Ectodermal cell (in vitro differentiated cells): ENCODE data around the gene CTBP2.
"Not testable (repeated sequence)": the region's sequence is repeated elsewhere in the genome, so short reads cannot be mapped to it uniquely, and the experiment has no call there.

Source experiments
- H3K27ac ChIP-seq: 2 replicates; pipeline ENCODE4 v1.7.0; 2013; ENCODE audit warnings: mild to moderate bottlenecking, low read depth, low read length; ENCODE audit not compliant: insufficient read depth, poor library complexity, severe bottlenecking
- H3K27me3 ChIP-seq: 2 replicates; pipeline ENCODE4 v1.7.0; 2013; ENCODE audit warnings: mild to moderate bottlenecking, low read length; ENCODE audit not compliant: insufficient read depth, control insufficient read depth, poor library complexity, severe bottlenecking
- H3K36me3 ChIP-seq: one replicate; pipeline ENCODE4 v1.7.0; 2013; ENCODE audit warnings: low read length; ENCODE audit not compliant: control insufficient read depth, insufficient read depth
- H3K4me1 ChIP-seq: one replicate; pipeline ENCODE4 v1.7.0; 2013; ENCODE audit warnings: low read length; ENCODE audit not compliant: control insufficient read depth, insufficient read depth
- H3K4me3 ChIP-seq: 2 replicates; pipeline ENCODE4 v1.7.0; 2013; ENCODE audit warnings: low read depth, low read length, control low read depth; ENCODE audit not compliant: insufficient read depth
- H3K9me3 ChIP-seq: 2 replicates; pipeline ENCODE4 v1.7.0; 2013; ENCODE audit warnings: mild to moderate bottlenecking, low read length, moderate library complexity; ENCODE audit not compliant: control insufficient read depth
- WGBS, 2 experiments: methylation state at CpG; one replicate each; pipeline ENCODE4 v1.1.7; 2013; ENCODE audit warnings: missing lambda C conversion rate in 2 of 2; 5-methylcytosine and 5-hydroxymethylcytosine counted together

CTBP2 gene

GRCh38 chr10:124991835-124992234, 168.5 kb downstream of the CTBP2 start:
- H3K4me1 ChIP-seq: no peaks in the 10 kb centered on the region

GRCh38 chr10:124990671-124991625, 169.4 kb downstream of the CTBP2 start:
- no peak overlapping the region for H3K27ac ChIP-seq
- H3K4me1 ChIP-seq: no peaks in the 10 kb centered on the region
- H3K36me3 ChIP-seq: peaks cover 46% of the 10 kb centered on the region
- no peak overlapping the region for H3K4me3 ChIP-seq
- H3K9me3 ChIP-seq: no peaks in the 10 kb centered on the region
- 91 to 94% methylated on average over 14 of the region's 14 CpGs for WGBS, 2 experiments
- no peaks in the 10 kb centered on the region for H3K27me3 ChIP-seq

More at GRCh38 chr10:124991835-124992234, 168.5 kb downstream of the CTBP2 start:
- peaks cover 54% of the 10 kb centered on the region for H3K36me3 ChIP-seq
- 99 to 100% methylated on average over 1 to 4 of the region's 4 CpGs for WGBS, 2 experiments
- no peaks in the 10 kb centered on the region for H3K9me3 ChIP-seq
- no peak overlapping the region for H3K27ac ChIP-seq
- no peak overlapping the region for H3K4me3 ChIP-seq
- H3K27me3 ChIP-seq: no peaks in the 10 kb centered on the region

DNA sequence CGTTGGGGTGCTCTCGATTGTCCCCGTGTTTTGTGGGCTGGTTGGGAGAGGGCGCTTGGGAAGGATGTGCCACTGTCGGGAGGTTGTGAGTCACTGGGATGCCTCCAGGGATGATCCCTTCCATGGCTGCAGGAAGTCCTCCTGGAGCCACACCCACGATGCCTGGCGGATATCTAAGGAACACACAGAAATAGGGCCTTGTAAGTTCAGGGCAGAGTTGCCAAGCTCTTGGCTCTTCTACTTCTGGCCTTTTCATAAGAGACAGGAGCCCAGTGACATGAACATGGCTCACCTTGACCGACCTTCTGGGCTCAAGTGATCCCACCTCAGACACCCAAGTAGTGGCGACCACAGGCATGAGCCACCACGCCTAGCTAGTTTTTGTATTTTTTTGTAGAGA, 170.8 kb downstream of the CTBP2 start:
- no peak overlapping the region for H3K4me3 ChIP-seq
- H3K27me3 ChIP-seq: no peaks in the 10 kb centered on the region
- no peaks in the 10 kb centered on the region for H3K4me1 ChIP-seq
- peaks cover 44% of the 10 kb centered on the region for H3K36me3 ChIP-seq
- H3K9me3 ChIP-seq: no peaks in the 10 kb centered on the region
- no peak overlapping the region for H3K27ac ChIP-seq
- whole genome bisulfite sequencing, 2 experiments: 95 to 96% methylated on average over 10 of the region's 10 CpGs

GRCh38 chr10:124988753-124989152, 171.6 kb downstream of the CTBP2 start:
- not testable (repeated sequence) for H3K4me3 ChIP-seq, H3K9me3 ChIP-seq, H3K4me1 ChIP-seq, H3K27me3 ChIP-seq, H3K27ac ChIP-seq
- H3K36me3 ChIP-seq: peaks cover 39% of the 10 kb centered on the region
- 95 to 97% methylated on average over 4 of the region's 4 CpGs for WGBS, 2 experiments

GRCh38 chr10:124987788-124988187, 172.6 kb downstream of the CTBP2 start:
- Histone ChIP-seq H3K27me3 (no peaks in the 10 kb centered on the region), H3K36me3 (peaks cover 31% of the 10 kb centered on the region), H3K4me1 (no peaks in the 10 kb centered on the region), H3K27ac (no peak overlapping the region), H3K9me3 (no peaks in the 10 kb centered on the region), H3K4me3 (no peak overlapping the region)
- 90 to 100% methylated on average over 1 of the region's 1 CpG for WGBS, 2 experiments

- 89 to 98% methylated on average over 3 to 4 of the region's 5 CpGs for WGBS, 2 experiments
- Histone ChIP-seq H3K27me3 (no peaks in the 10 kb centered on the region), H3K36me3 (peaks cover 12% of the 10 kb centered on the region), H3K4me1 (no peaks in the 10 kb centered on the region), H3K27ac (no peak overlapping the region), H3K9me3 (no peaks in the 10 kb centered on the region), H3K4me3 (no peak overlapping the region)
These were observed 175.2 kb downstream of the CTBP2 start for GRCh38 chr10:124985162-124985561.

DNA sequence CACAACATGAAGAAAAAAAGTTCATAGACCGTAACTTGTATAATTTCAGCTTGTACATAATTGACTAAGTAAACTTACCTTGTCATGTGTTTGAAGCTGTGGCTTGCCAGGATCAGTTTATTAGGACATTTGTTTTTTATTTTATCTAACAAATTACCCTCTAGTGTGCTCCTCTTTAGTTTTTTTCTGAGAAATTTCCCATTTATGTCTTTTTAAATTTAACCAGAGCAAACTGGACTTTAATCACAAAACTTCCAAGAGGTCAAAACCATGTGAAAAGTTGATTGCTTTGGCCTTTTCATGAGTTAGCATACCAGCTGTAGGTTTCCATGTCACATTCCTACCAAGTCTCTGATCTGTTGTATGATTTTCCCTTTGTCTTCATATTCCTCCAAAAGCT, 176.0 kb downstream of the CTBP2 start:
- Histone ChIP-seq H3K9me3 (no peaks in the 10 kb centered on the region), H3K27me3 (no peaks in the 10 kb centered on the region), H3K4me1 (no peaks in the 10 kb centered on the region), H3K36me3 (peaks cover 12% of the 10 kb centered on the region), H3K4me3 (no peak overlapping the region), H3K27ac (no peak overlapping the region)
- WGBS, 2 experiments: no CpG with 5 or more reads among the region's 1 CpG

DNA sequence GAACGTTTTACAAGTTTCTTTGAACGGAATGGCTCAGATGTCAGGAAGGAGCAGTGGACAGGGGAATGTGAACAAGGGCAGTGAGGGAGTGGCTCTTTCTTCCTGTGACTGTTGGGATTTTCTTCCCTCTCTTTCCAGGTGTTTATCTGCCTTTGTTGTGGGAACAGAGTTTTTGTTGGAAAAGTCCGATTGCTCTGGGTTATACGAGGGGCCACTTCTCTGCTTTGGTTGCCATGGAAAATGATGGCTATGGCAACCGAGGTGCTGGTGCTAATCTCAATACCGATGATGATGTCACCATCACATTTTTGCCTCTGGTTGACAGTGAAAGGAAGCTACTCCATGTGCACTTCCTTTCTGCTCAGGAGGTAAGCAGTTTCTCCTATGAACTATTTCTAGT, 177.0 kb downstream of the CTBP2 start:
- no peaks in the 10 kb centered on the region for H3K27me3 ChIP-seq
- H3K9me3 ChIP-seq: no peaks in the 10 kb centered on the region
- 87 to 92% methylated on average over 6 of the region's 6 CpGs for whole genome bisulfite sequencing, 2 experiments
- no peak overlapping the region for H3K4me3 ChIP-seq
- H3K4me1 ChIP-seq: no peaks in the 10 kb centered on the region
- H3K27ac ChIP-seq: no peak overlapping the region
- H3K36me3 ChIP-seq: peaks cover 12% of the 10 kb centered on the region

- 85 to 93% methylated on average over 4 to 5 of the region's 5 CpGs for WGBS, 2 experiments
- H3K36me3 ChIP-seq: peaks cover 12% of the 10 kb centered on the region
- H3K9me3 ChIP-seq: no peaks in the 10 kb centered on the region
- no peaks in the 10 kb centered on the region for H3K27me3 ChIP-seq
- no peak overlapping the region for H3K27ac ChIP-seq
- no peak overlapping the region for H3K4me3 ChIP-seq
- H3K4me1 ChIP-seq: no peaks in the 10 kb centered on the region
These were observed 182.0 kb downstream of the CTBP2 start for GRCh38 chr10:124978376-124978725.

- Histone ChIP-seq H3K27me3 (no peaks in the 10 kb centered on the region), H3K36me3 (peaks cover 12% of the 10 kb centered on the region), H3K4me1 (no peaks in the 10 kb centered on the region), H3K27ac (no peak overlapping the region), H3K9me3 (no peaks in the 10 kb centered on the region), H3K4me3 (no peak overlapping the region)
- whole genome bisulfite sequencing, 2 experiments: 87 to 92% methylated on average over 4 of the region's 4 CpGs
These were observed 182.6 kb downstream of the CTBP2 start for GRCh38 chr10:124977648-124978375.
